K562 (cell line): ENCODE data around the gene ASB10. TPM values are rescaled to one million over a fixed set of nuclear protein-coding genes. Genes with fewer than 3 reads are reported as not detected.

Source experiments
- AFF1 ChIP-seq, 2 experiments: fragments of 450-650 bp; IDR thresholded peaks; 2 replicates each; pipeline ENCODE4 v1.6.1; 2018; ENCODE audit warnings: mild to moderate bottlenecking in 2 of 2, low read depth in 1 of 2; ENCODE audit not compliant: partially characterized antibody in 2 of 2
- GTF2E2 ChIP-seq: fragments of 200-800 bp; sonication (Bioruptor generic); IDR thresholded peaks from 2 replicates; pipeline ENCODE4 v1.6.1; 2016; ENCODE audit warnings: missing genetic modification characterization, missing compliant biosample characterization
- HMGXB4 ChIP-seq: sonication (generic); formaldehyde crosslinking; IDR thresholded peaks from 2 replicates; pipeline ENCODE4 v1.8.1; 2023; ENCODE audit warnings: mild to moderate bottlenecking, missing genetic modification reagents
- NCOA2 ChIP-seq, 2 experiments: fragments of 450-650 bp; IDR thresholded peaks; 2 replicates each; pipeline ENCODE4 v1.6.1; 2018; ENCODE audit warnings: mild to moderate bottlenecking in 2 of 2, moderate library complexity in 1 of 2; ENCODE audit not compliant: partially characterized antibody in 2 of 2
- POLR2H ChIP-seq: IDR thresholded peaks from 2 replicates; pipeline ENCODE4 v1.6.1; 2016; ENCODE audit warnings: missing genetic modification characterization, low read depth, mild to moderate bottlenecking, control low read depth, missing compliant biosample characterization, moderate library complexity
- RERE ChIP-seq: sonication (generic); formaldehyde crosslinking; IDR thresholded peaks from 2 replicates; pipeline ENCODE4 v1.8.0; 2023; ENCODE audit warnings: missing genetic modification reagents, mild to moderate bottlenecking, borderline replicate concordance
- TFAP4 ChIP-seq: sonication (generic); formaldehyde crosslinking; IDR thresholded peaks from 2 replicates; pipeline ENCODE4 v1.8.0; 2022; ENCODE audit warnings: missing genetic modification reagents, mild to moderate bottlenecking, moderate library complexity, borderline replicate concordance
- ZNF23 ChIP-seq: fragments of 250-450 bp; sonication (Bioruptor Pico); IDR thresholded peaks from 2 replicates; pipeline ENCODE4 v1.4.0; 2020; ENCODE audit warnings: mild to moderate bottlenecking
- ZNF3 ChIP-seq: fragments of 250-450 bp; sonication (Bioruptor Pico); IDR thresholded peaks from 2 replicates; pipeline ENCODE4 v1.5.0; 2021; ENCODE audit warnings: mild to moderate bottlenecking, moderate library complexity
- ZNF316 ChIP-seq: fragments of 450-650 bp; IDR thresholded peaks from 2 replicates; pipeline ENCODE4 v1.6.1; 2016
- ZNF699 ChIP-seq: fragments of 250-450 bp; sonication (Bioruptor Pico); IDR thresholded peaks from 2 replicates; pipeline ENCODE4 v1.8.0; 2021; ENCODE audit warnings: mild to moderate bottlenecking, moderate library complexity; ENCODE audit not compliant: insufficient replicate concordance
- polyA plus RNA-seq, 8 experiments: library from polyadenylated mRNA; depleted of rRNA in 4 of 8; stranded (reverse) in 5 of 8; unstranded in 3 of 8; fragments of >200 nt; fragmentation: Nextera tagmentation in 2 of 8; fragmentation: Illumina TruSeq in 1 of 8; extraction: Ambion mirVana in 2 of 8; extraction: Trizol in 1 of 8; gene quantifications; 2 replicates each; pipeline versions ENCODE4 v1.2.1 to v1.2.3, GENCODE V29; 2011 to 2014; ENCODE audit warnings: inconsistent platforms in 1 of 8, missing spikeins in 1 of 8
- total RNA-seq, 7 experiments: library from RNA; depleted of rRNA in 6 of 7; stranded (reverse); fragments of >200 nt in 6 of 7; fragmentation: Illumina TruSeq in 2 of 7; extraction: Trizol in 2 of 7; gene quantifications; 2 replicates each; pipeline versions ENCODE4 v1.2.1 to v1.2.3, GENCODE V29; 2011 to 2021; ENCODE audit warnings: low replicate concordance in 1 of 7

Gene ASB10
- total and polyA plus RNA-seq, 9 of the 15 experiments (the other 6 are each of a cell fraction or from before 2014, with no cell fraction given): not detected

GRCh38 chr7:151185762-151186639 is 1.0 kb downstream of the ASB10 start (continued):
- TF ChIP-seq HMGXB4 (CRISPR knock-in tag) (no peak), NCOA2 (IDR thresholded peaks at IDR 0.05; ENCODE audit: partially characterized antibody in 2 of 2) (no peak), RERE (no peak), AFF1 (IDR thresholded peaks at IDR 0.05; ENCODE audit: low read depth in 1 of 2, partially characterized antibody in 2 of 2) (no peak), ZNF23 (no peak), ZNF316 (peak; percentile 76), POLR2H (tag) (no peak), TFAP4 (CRISPR knock-in tag) (0 out of 2 replicates have a peak, but pooled peaks have one; percentile 20), ZNF699 (CRISPR knock-in tag) (no peak), GTF2E2 (tag) (no peak), ZNF3 (CRISPR knock-in tag) (no peak)
